HepG2 (cell line): ENCODE results near the gene CBL. TPM values are rescaled to one million over a fixed set of nuclear protein-coding genes. Genes with fewer than 3 reads are reported as not detected.

ENCODE experiments used
- DNMT1 ChIP-seq: sonication (generic); formaldehyde crosslinking; IDR thresholded peaks from 2 replicates; pipeline ENCODE4 v1.5.1; 2020; ENCODE audit warnings: mild to moderate bottlenecking, missing genetic modification reagents
- GABPA ChIP-seq, 2 experiments: IDR thresholded peaks; 2 replicates each; pipeline ENCODE4 v1.6.1; 2011 to 2016; ENCODE audit warnings: low read depth in 2 of 2, low read length in 1 of 2, missing biosample characterization in 1 of 2, missing genetic modification characterization in 1 of 2
- SOX5 ChIP-seq: IDR thresholded peaks from 2 replicates; pipeline ENCODE4 v1.6.1; 2016; ENCODE audit warnings: borderline replicate concordance
- TBX2 ChIP-seq: sonication (generic); formaldehyde crosslinking; IDR thresholded peaks from 2 replicates; pipeline ENCODE4 v1.5.0; 2020; ENCODE audit warnings: missing genetic modification reagents, mild to moderate bottlenecking, borderline replicate concordance
- THAP11 ChIP-seq: IDR thresholded peaks from 2 replicates; pipeline ENCODE4 v1.6.1; 2016; ENCODE audit warnings: missing biosample characterization, missing genetic modification reagents
- THAP7 ChIP-seq: sonication (generic); formaldehyde crosslinking; IDR thresholded peaks from 2 replicates; pipeline ENCODE4 v1.8.1; 2023; ENCODE audit warnings: mild to moderate bottlenecking, missing genetic modification reagents
- ZBTB46 ChIP-seq: sonication (generic); formaldehyde crosslinking; IDR thresholded peaks from 2 replicates; pipeline ENCODE4 v1.4.0; 2020; ENCODE audit warnings: mild to moderate bottlenecking, missing genetic modification reagents, borderline replicate concordance
- ZNF326 ChIP-seq: sonication (generic); formaldehyde crosslinking; IDR thresholded peaks from 2 replicates; pipeline ENCODE4 v1.4.0; 2020; ENCODE audit warnings: missing genetic modification reagents, borderline replicate concordance
- ZNF335 ChIP-seq: sonication (generic); formaldehyde crosslinking; IDR thresholded peaks from 2 replicates; pipeline ENCODE4 v1.4.0; 2020; ENCODE audit warnings: missing genetic modification reagents
- ZNF546 ChIP-seq: sonication (generic); formaldehyde crosslinking; conservative IDR thresholded peaks from 2 replicates; pipeline ENCODE4 v1.8.1; 2023; ENCODE audit warnings: mild to moderate bottlenecking, missing genetic modification reagents
- ZNF558 ChIP-seq: sonication (generic); formaldehyde crosslinking; IDR thresholded peaks from 2 replicates; pipeline ENCODE4 v1.9.0; 2022; ENCODE audit warnings: mild to moderate bottlenecking, missing genetic modification reagents, borderline replicate concordance
- ZNF567 ChIP-seq: sonication (generic); formaldehyde crosslinking; IDR thresholded peaks from 2 replicates; pipeline ENCODE4 v1.8.1; 2023; ENCODE audit warnings: mild to moderate bottlenecking, missing genetic modification reagents, borderline replicate concordance
- polyA plus RNA-seq, 8 experiments: library from polyadenylated mRNA; depleted of rRNA in 3 of 8; stranded (reverse) in 7 of 8; unstranded in 1 of 8; fragments of >200 nt; fragmentation: Illumina TruSeq in 4 of 8; extraction: Trizol in 4 of 8; gene quantifications; 2 replicates each; pipeline versions ENCODE4 v1.2.1 to v1.2.3, GENCODE V29; 2011 to 2016; ENCODE audit warnings: low read depth in 4 of 8, missing spikeins in 1 of 8, mixed read lengths in 1 of 8; ENCODE audit not compliant: insufficient read depth in 1 of 8
- total RNA-seq, 5 experiments: library from RNA; depleted of rRNA; stranded (reverse); fragments of >200 nt; fragmentation: Illumina TruSeq; extraction: Trizol; gene quantifications; 2 replicates each; pipeline ENCODE4 v1.2.3, GENCODE V29; 2016; ENCODE audit warnings: low read depth in 1 of 5
- TF ChIP-seq, protein P1 (sequence below): sonication (generic); formaldehyde crosslinking; IDR thresholded peaks from 2 replicates; pipeline ENCODE4 v1.5.1; 2020; ENCODE audit warnings: missing genetic modification reagents, mild to moderate bottlenecking, borderline replicate concordance
- TF ChIP-seq, protein P2 (sequence below): sonication (generic); formaldehyde crosslinking; IDR thresholded peaks from 2 replicates; pipeline ENCODE4 v1.5.0; 2020; ENCODE audit warnings: mild to moderate bottlenecking, missing genetic modification reagents

CBL gene
- total and polyA plus RNA-seq, 2 of the 13 experiments (the other 11 are each of a cell fraction or from before 2014, with no cell fraction given) = 6.6 to 7.4 TPM

GRCh38 chr11:119168471-119169281 lies 37.5 kb upstream of the CBL start, which contains the start of gene NLRX1 (continued):
- TF ChIP-seq, protein P1, sequence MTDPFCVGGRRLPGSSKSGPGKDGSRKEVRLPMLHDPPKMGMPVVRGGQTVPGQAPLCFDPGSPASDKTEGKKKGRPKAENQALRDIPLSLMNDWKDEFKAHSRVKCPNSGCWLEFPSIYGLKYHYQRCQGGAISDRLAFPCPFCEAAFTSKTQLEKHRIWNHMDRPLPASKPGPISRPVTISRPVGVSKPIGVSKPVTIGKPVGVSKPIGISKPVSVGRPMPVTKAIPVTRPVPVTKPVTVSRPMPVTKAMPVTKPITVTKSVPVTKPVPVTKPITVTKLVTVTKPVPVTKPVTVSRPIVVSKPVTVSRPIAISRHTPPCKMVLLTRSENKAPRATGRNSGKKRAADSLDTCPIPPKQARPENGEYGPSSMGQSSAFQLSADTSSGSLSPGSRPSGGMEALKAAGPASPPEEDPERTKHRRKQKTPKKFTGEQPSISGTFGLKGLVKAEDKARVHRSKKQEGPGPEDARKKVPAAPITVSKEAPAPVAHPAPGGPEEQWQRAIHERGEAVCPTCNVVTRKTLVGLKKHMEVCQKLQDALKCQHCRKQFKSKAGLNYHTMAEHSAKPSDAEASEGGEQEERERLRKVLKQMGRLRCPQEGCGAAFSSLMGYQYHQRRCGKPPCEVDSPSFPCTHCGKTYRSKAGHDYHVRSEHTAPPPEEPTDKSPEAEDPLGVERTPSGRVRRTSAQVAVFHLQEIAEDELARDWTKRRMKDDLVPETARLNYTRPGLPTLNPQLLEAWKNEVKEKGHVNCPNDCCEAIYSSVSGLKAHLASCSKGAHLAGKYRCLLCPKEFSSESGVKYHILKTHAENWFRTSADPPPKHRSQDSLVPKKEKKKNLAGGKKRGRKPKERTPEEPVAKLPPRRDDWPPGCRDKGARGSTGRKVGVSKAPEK = no peak
- no peak for TF ChIP-seq ZBTB46 (CRISPR knock-in tag)
- TF ChIP-seq DNMT1 (CRISPR knock-in tag) = peak; percentile 27; the same call in 1 of the 2 replicates
- no peak for TF ChIP-seq ZNF546
- no peak for TF ChIP-seq GABPA (IDR thresholded peaks at IDR 0.05; ENCODE audit: low read depth, low read length)
- no peak for TF ChIP-seq GABPA (CRISPR knock-in tag; IDR thresholded peaks at IDR 0.05; ENCODE audit: low read depth)
- TF ChIP-seq ZNF326 (CRISPR knock-in tag) = no peak
- TF ChIP-seq ZNF558 (CRISPR knock-in tag) = peak; percentile 57; the same call in 1 of the 2 replicates
- TF ChIP-seq THAP11 (CRISPR knock-in tag) = peak; percentile 66
- peak; percentile 39; the same call in 1 of the 2 replicates for TF ChIP-seq SOX5 (CRISPR knock-in tag)
- TF ChIP-seq THAP7 = no peak; the same call in 1 of the 2 replicates
- TF ChIP-seq, protein P2, sequence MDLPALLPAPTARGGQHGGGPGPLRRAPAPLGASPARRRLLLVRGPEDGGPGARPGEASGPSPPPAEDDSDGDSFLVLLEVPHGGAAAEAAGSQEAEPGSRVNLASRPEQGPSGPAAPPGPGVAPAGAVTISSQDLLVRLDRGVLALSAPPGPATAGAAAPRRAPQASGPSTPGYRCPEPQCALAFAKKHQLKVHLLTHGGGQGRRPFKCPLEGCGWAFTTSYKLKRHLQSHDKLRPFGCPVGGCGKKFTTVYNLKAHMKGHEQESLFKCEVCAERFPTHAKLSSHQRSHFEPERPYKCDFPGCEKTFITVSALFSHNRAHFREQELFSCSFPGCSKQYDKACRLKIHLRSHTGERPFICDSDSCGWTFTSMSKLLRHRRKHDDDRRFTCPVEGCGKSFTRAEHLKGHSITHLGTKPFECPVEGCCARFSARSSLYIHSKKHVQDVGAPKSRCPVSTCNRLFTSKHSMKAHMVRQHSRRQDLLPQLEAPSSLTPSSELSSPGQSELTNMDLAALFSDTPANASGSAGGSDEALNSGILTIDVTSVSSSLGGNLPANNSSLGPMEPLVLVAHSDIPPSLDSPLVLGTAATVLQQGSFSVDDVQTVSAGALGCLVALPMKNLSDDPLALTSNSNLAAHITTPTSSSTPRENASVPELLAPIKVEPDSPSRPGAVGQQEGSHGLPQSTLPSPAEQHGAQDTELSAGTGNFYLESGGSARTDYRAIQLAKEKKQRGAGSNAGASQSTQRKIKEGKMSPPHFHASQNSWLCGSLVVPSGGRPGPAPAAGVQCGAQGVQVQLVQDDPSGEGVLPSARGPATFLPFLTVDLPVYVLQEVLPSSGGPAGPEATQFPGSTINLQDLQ (CRISPR knock-in tag) = no peak
- no peak for TF ChIP-seq ZNF335 (CRISPR knock-in tag)
- TF ChIP-seq TBX2 (CRISPR knock-in tag) = peak; percentile 60; the same call in 1 of the 2 replicates
- no peak; the same call in 1 of the 2 replicates for TF ChIP-seq ZNF567 (CRISPR knock-in tag)
